D721Med (cell line): Measurements from ENCODE around the gene NACC2.

Experiments used
- DNase-seq: peaks from one replicate; pipeline ENCODE4 v3.0.0; 2011; ENCODE audit warnings: low spot score; ENCODE audit not compliant: insufficient read length
- FAIRE-seq: peaks from 2 replicates; lab custom pipeline; 2011; peaks lifted over from hg19 to GRCh38; lab: Jason Lieb, UNC
- TF ChIP-seq, protein P1 (sequence below): IDR thresholded peaks from 2 replicates; pipeline ENCODE4 v1.5.1; 2012; ENCODE audit warnings: mild to moderate bottlenecking, control low read depth; ENCODE audit not compliant: insufficient read depth; ENCODE audit errors: missing control alignments

NACC2 gene

DNA sequence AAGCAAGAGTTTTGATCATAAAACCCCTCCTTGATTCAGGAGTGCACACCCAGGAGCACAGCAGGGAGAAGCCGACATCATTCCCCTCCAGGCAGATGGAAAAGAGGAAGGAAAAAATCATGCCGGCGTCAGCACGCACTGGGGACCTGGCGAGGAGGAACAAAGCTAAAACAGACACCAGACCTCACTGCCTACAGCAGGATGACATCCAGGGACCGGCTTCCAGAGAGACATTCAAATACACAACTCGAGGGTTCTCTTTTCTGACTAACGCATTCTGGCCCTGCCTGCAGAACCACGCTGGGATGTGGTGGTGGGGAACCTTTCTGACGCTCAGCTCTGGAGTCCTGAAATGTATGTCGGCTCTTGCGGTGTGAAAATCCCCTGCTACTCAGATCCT, 136.6 kb downstream of the NACC2 start:
- DNase-seq, result no peak
- TF ChIP-seq, protein P1, sequence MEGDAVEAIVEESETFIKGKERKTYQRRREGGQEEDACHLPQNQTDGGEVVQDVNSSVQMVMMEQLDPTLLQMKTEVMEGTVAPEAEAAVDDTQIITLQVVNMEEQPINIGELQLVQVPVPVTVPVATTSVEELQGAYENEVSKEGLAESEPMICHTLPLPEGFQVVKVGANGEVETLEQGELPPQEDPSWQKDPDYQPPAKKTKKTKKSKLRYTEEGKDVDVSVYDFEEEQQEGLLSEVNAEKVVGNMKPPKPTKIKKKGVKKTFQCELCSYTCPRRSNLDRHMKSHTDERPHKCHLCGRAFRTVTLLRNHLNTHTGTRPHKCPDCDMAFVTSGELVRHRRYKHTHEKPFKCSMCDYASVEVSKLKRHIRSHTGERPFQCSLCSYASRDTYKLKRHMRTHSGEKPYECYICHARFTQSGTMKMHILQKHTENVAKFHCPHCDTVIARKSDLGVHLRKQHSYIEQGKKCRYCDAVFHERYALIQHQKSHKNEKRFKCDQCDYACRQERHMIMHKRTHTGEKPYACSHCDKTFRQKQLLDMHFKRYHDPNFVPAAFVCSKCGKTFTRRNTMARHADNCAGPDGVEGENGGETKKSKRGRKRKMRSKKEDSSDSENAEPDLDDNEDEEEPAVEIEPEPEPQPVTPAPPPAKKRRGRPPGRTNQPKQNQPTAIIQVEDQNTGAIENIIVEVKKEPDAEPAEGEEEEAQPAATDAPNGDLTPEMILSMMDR, result no peak
- FAIRE-seq, result no peak

DNA sequence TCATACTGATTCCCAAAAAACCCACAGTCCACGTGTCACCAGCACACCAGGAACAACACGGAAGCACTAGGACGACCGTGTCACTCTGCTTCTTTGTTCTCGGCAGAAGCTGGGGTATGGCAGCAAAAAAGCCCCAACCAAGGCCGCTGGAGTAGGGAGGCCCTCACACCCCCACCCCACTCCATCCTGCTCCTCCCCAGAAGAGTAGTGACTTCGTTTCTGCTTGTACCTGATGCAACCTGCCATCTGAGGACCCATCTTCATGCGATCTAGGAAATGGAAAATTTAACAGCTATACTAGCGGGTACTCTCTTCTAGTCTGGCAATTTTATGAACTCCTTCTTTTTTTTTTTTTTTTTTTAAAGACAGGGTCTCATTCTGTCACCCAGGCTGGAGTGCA, 137.7 kb downstream of the NACC2 start:
- TF ChIP-seq, protein P1, result no peak
- DNase-seq (no peak), FAIRE-seq (no peak)

DNA sequence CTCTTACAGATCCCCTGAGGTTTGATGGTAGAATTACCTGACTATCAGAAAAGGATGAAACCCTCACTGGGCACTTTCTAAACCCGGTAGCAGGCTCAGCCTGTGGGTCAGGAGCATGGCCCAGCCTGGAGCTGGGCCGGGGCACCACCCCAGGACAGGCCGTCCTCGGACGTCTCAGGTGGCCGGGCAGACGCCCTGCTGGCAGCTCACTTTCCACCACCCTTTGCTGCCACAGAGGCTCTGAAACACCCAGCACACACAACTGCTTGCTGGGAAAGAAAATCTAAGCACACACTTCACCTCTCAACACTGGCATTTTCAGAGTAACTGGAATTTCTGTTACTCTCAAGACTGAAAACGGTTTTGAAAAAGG, 138.3 kb downstream of the NACC2 start:
- FAIRE-seq, result no peak
- TF ChIP-seq, protein P1, result no peak
- no peak for DNase-seq
